ENCODE data around the gene CCNC.

Gene CCNC

DNA sequence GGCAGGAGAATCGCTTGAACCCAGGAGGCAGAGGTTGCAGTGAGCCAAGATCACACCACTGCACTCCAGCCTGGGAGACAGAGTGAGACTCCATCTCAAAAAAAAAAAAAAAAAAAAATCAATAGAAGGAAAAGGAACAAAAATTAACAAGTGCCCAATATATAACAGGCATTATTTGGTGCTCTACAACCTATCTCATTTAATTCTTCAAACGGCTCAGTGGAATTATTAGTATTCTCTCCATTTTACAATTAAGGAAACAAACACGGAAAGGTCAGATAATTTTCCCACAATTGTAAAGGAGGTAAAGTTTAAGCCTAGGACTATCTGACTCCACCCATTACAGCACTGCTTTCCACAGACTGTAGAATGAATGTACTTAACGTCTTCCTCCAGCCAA is 19.8 kb downstream of the CCNC start:
- no peak for DNase-seq (ENCODE audit: low spot score)

GRCh38 chr6:99547526-99547925 is 20.9 kb downstream of the CCNC start:
- no peak for DNase-seq (ENCODE audit: low spot score)

- no peak for DNase-seq (ENCODE audit: low spot score)
These were observed 23.0 kb downstream of the CCNC start for GRCh38 chr6:99545442-99545841.

DNA sequence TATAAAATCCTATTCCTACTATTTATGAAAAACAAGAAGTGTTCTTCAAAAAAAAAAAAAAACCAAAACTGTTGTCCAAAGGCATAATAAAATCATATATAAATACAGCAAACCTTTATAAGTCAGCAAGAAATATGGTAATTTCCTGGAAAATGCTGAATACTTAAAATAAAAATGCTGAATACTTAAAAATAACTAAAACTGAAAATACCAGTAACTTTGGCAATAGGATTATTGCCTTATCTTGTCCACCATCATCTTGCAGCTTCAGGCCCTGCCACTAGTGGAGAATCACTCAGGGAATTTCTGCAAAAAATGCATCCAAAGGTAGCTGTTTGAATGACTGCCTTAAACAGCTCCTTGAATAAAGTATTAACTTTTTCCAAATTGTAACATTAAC is 24.5 kb downstream of the CCNC start:
- no peak for DNase-seq (ENCODE audit: low spot score)

DNA sequence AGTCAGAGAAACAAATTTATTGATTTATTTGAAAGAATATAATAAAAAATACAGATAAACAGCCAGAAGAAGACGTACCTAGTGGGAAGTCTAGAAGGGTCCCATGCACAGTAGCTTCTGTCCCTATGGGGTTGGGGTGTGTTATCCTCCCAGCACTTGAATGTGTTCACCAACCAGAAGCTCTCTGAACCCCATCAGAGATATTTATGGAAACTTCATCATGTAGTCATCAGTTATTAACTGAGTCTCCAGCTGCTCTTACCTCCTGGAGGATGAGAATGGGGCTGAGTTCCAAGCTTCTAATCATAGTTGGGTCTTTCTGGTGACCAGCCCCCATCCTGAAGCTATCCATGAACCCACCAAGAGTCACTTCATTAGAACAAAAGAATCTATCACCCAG is 37.8 kb downstream of the CCNC start:
- DNase-seq (ENCODE audit: low spot score), result no peak

DNA sequence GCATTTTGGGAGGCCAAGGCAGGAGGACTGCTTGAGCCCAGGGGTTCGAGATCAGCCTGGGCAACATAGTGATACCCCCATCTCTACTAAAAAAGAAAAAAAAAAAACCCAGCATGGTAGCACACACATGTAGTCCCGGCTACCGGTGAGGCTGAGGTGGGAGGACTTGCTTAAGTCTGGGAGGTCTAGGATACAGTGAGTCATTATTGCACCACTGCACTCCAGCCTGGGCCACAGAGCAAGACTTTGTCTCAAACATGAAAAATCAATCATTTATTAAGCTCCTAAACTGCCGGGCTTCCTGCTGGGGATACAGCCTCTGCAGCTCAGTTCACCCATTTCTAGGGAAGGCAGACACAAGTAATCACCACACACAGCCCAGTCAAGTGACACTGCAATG is 45.9 kb downstream of the CCNC start:
- no peak for DNase-seq (ENCODE audit: low spot score)

DNA sequence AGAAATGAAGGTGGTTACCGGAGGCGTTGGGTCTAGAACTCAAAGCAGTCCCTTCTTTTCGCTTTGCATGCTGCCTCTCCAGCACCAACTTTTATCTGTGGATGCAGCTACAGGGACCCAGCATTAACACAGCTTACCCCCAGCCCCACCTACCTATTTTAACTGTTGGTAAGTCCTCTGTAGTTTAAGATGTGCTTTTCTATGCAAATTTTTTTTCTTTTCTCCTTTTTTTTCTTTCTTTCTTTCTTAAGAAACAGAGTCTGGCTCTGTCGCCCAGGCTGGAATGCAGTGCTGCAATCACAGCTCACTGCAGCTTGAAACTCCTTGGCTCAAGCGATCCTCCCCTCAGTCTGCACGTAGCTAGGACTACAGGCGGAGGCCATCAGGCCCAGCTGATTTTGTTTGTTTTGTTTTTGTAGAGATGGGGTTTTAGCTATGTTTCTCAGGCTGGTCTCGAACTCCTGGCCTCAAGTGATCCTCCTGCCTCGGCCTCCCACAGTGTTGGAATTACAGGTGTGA is 46.8 kb downstream of the CCNC start:
- DNase-seq (ENCODE audit: low spot score), result no peak

DNA sequence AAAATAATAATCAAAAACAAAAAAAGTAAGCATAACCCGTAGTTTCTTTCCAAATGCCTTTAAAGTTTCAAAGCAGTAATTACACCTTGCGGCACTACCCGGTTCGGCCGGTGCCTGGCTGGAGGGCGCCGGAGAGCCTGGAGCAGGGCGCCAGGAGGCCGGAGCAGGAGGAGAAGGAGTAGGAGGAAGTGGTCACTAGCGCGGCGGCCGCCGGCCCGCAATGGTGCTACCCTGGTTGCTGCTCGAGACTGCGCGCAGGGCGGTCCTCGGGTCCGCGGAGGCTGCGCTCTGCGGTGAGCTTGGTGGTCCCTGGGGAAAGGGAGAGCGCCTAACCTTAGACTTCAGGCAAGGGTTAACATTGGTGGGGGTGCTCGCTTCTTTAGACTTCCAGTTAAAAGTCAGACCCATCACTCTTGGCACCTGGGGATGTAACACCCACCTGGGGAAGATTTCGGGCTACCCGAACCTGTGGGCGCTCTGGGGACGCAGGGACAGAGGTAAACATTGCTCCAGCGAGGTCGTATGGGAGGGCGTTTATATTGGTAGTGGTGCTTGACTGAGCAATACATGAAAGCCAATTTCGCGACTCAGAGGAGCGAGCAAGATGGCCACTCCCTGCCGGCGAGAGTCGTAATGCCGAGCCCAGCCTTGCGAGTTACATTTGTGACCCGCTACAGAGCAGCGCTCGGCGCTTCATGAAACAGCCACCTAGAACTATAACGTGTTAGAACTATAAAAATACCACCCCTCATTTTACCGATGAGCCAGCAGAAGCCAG is 47.4 kb downstream of the CCNC start:
- peak; percentile 92 for DNase-seq (ENCODE audit: low spot score)

GRCh38 chr6:99519446-99519845 is 49.0 kb downstream of the CCNC start:
- DNase-seq (ENCODE audit: low spot score), result no peak

DNA sequence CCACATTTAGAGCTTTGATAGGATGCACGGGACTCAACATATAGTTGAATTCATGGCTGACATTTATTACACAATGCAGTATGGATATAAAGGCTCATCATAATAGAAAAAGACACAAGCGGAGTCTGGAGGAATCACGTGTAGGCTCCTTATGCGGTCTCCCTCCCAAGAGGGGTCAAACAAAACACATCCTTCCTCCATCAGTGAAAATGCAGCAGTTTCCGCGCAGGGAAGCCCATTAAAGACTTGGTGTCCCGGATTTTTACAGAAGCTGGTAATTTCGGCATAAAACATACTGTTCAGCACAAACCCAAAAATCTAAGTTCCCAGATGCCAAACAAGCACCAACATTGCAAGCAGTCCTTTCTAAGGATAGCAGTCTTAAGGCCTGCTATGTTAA is 54.4 kb downstream of the CCNC start:
- peak; percentile 58 for DNase-seq (ENCODE audit: low spot score)

DNA sequence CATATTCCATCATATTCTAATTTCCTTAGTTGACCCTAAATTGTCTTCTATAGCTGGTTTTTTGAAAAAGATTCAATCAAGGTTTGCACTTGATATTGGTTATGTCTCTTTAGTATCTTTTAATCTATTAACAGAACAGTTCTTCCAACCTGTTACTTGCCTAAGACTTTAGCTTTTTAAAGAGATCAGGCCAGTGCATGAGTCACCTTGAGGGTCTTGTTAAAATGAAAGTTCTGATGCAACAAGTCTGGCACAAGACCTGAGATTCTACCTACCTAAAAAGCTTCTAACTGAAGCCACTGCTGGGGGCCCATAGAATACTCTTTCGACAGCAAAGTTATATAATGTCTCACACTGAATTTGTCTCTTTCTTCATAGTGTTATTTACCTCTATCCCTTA is 56.4 kb downstream of the CCNC start:
- no peak for DNase-seq (ENCODE audit: low spot score)

GRCh38 chr6:99507648-99508047 is 60.8 kb downstream of the CCNC start:
- DNase-seq (ENCODE audit: low spot score), result no peak

- DNase-seq (ENCODE audit: low spot score), result no peak
These were observed 66.7 kb downstream of the CCNC start for GRCh38 chr6:99501762-99502161.

DNA sequence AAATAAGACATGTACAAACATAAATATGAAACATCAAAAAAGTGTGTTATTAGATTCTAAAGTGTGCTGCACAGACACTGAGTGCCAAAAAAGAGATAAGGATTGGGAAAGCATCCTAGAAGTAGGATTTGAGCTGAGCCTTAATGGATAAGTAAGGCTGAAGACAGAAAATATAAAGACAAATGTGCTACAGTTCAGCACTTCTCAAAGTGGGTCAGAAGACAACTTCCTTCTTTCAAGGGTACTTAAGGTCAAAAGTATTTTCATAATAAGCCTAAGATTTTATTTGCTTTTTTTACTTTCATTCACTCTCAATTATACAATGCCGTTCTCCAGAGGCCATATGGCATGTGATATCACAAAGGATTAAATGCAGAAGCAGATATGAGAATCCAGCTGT is 70.0 kb downstream of the CCNC start:
- DNase-seq (ENCODE audit: low spot score), result no peak

DNA sequence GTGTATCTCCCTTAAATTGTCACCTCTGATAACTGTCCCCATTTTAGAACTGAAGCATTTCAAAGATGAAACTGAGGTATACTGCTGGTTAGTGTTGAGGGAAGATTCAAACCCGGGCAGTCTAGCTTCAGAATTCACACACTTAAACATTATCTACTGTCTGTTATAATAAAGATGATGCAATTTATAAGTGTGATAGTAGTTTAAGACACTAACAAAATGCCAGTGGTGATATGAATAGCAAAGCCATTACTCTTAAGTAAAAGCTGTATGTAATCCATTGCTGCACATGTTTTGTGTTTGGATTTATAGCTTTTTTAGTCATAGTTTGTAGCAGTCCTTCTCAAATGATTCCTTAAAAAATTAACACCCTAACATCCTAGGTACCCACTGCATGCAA is 73.0 kb downstream of the CCNC start:
- DNase-seq (ENCODE audit: low spot score), result no peak
